Activated naive CD4-positive, alpha-beta T cell treated with anti-CD3 and anti-CD28 coated beads, Interleukin-2, amount 50 U/mL, for 72 hours (primary cell): ENCODE measurements around the gene ECM1. TPM values are rescaled to one million over a fixed set of nuclear protein-coding genes. Genes with fewer than 3 reads are reported as not detected.

Experiments used
- ATAC-seq, 2 donors: fragments of 150-1000 bp; cut with Tn5 transposase; 2 replicates each; pipeline ENCODE4 v1.10.0; 2021; ENCODE audit warnings: mild to moderate bottlenecking in 2 of 2, moderate library complexity in 2 of 2
- DNase-seq, 2 donors: peaks; one replicate each; pipeline ENCODE4 v3.0.0; 2021 to 2022; ENCODE audit warnings: low spot score in 2 of 2
- H3K27ac Mint-ChIP-seq, 2 donors: one replicate each; pipeline ENCODE4 v1.8.0; 2022; ENCODE audit warnings: mild to moderate bottlenecking in 2 of 2, mixed read lengths in 2 of 2
- H3K36me3 Mint-ChIP-seq, 2 donors: one replicate each; pipeline ENCODE4 v1.8.0; 2022; ENCODE audit warnings: mixed read lengths in 2 of 2
- H3K9me3 Mint-ChIP-seq, 2 donors: one replicate each; pipeline ENCODE4 v1.8.0; 2022; ENCODE audit warnings: mixed read lengths in 2 of 2
- total RNA-seq, 2 donors: library from RNA; stranded (reverse); gene quantifications; one replicate each; pipeline ENCODE4 v1.2.3, GENCODE V29; 2022

Gene ECM1
- total RNA-seq, 2 donors from 2014 or later, result 1.3 to 1.6 TPM

DNA sequence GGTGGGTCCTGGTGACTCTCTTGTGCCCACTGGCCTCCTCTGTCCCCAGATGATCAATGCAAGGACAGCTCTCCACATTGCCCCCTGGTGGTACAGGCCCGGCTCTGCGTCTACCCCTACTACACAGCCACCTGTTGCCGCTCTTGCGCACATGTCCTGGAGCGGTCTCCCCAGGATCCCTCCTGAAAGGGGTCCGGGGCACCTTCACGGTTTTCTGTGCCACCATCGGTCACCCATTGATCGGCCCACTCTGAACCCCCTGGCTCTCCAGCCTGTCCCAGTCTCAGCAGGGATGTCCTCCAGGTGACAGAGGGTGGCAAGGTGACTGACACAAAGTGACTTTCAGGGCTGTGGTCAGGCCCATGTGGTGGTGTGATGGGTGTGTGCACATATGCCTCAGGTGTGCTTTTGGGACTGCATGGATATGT is 52.1 kb downstream of the ECM1 start:
- DNase-seq (peak; percentile 76 to 86), ATAC-seq (peak in 1 of 2 donors; percentile 19)
- Mint-ChIP-seq H3K27ac (peak overlapping the region; percentile 68 to 100), H3K9me3 (no peaks in the 10 kb centered on the region), H3K36me3 (no peaks in the 10 kb centered on the region)

DNA sequence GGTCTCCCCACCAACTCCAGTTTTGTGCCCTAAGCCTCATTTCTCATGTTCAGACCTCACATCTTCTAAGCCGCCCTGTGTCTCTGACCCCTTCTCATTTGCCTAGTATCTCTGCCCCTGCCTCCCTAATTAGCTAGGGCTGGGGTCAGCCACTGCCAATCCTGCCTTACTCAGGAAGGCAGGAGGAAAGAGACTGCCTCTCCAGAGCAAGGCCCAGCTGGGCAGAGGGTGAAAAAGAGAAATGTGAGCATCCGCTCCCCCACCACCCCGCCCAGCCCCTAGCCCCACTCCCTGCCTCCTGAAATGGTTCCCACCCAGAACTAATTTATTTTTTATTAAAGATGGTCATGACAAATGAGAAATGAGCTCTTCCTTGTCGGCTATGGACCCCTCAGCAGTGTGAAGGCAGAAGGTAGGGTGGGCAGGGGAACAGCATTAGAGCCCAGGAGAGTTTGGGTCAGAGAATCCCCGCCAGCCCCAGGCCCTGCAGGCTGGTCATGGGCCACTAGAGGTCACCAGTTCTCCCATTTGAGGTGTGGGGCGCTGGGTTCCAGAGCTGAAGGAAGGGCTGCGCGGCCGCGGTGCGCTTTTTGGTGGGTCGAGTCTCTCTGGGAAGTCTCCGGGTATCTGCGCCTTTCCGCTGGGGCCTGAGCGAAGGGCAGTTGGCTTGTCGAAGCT is 52.8 kb downstream of the ECM1 start:
- peak; percentile 87 to 91 for DNase-seq
- no peaks in the 10 kb centered on the region for H3K36me3 Mint-ChIP-seq
- no peaks in the 10 kb centered on the region for H3K9me3 Mint-ChIP-seq
- peak; percentile 38 for ATAC-seq
- peak overlapping the region; percentile 100 for H3K27ac Mint-ChIP-seq

DNA sequence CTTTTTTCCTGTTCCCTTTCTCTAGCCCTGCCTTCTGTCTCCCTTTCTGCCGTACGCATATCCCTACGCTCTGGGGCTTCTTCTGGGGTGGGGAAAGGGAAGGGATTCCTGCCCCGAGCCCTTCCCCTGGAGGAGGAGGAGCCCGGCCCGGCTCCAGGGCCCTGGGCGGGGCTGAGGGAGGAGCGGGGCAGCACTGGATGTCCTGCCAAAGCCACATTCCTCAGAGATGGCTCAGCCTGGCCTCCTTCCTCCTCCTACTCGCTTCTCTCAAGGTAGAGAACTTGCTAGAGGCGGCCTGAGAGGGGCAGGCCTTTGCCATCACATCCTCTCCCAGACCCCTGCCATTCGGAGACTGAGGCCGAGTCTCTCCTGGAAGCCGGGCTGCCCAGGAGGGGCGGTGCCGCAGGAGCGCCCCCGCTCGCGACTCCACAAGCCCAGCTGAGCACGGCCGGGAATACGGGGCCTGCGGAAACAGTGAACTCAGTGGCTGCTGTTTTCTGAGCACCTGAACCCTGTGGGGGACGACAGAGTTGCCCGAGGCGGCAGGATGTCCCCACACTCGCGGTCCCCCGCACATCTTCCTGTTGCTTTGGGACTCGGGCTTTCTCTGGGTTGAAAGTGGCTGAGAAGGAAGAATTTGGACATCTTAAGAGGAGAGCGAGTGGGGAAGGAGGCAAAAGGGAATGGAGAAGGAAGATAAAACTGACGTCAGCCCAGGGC is 53.5 kb downstream of the ECM1 start:
- no peaks in the 10 kb centered on the region for H3K36me3 Mint-ChIP-seq
- DNase-seq (peak; percentile 73 to 85), ATAC-seq (peak; percentile 42 to 49)
- peak overlapping the region; percentile 100 for H3K27ac Mint-ChIP-seq
- H3K9me3 Mint-ChIP-seq, result no peaks in the 10 kb centered on the region

DNA sequence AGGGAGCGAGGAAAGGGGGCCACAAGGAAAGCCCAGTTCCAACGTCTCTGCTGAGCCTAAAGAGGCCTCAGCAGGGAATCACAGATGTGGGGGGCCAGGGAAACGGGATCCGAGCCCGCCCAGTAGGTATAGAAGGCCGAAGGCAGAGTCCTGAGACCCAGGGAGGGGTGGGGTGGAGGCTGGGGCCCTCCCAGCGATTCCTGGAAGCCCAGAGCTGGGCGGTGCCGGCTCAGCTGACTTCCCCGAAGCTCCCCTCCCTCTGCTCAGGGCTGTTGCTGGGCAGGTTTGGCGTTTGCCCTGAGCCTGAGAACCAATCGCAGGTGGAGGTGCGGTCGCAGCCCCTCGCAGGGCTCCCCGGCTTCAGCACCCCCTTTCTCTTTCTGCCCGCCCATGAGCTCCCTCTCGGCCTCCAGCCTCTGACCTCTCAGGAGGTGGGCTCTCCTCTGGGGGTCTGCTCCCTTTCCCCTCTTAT is 54.1 kb downstream of the ECM1 start:
- DNase-seq (peak; percentile 90), ATAC-seq (peak; percentile 58 to 60)
- Mint-ChIP-seq H3K9me3 (no peaks in the 10 kb centered on the region), H3K36me3 (peaks cover 0 to 1% of the 10 kb centered on the region in 2 donors), H3K27ac (peak overlapping the region; percentile 100)

DNA sequence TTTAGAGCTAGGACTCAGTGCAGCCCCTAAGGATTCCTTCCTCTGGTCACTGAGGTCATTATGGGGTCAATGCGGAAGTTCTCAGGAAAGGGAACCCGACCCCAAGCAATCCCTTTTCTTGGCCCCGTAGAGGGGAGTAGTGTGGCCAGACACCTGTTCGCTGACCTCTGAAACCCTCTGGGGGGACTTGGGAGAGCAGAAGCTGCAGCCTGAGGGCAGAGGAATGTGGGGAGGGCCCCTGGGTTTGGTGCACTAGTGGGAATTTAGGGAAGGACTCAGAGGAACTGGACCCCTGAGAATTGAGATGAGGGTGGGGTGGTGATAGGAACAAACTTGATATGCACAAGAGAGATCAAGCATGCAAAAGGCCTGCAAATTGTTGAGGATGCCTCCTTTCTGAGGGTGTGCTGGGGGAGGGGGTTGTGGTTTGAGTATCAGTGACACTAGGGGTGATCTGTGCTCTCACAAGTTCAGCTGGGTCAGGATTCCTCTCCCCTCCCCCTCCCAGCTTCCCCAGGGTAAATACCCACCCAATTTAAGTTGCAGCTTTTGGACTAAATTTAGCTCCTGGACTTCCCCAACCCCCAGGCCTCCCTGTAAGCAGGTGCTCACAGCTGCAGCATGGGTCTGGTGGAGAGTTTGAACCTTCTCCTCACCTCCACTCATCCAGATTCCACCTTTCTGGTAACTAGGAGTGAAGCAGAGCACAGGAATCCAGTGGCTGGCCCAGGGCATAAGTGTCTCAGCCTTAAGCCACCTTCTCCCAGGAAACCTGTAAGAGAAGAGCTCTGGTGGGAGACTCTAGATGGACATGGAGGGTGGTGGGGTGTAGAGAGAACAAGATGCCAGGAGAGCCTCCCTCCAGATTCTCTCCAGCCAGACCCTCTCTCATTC is 54.8 kb downstream of the ECM1 start:
- peaks cover 0 to 4% of the 10 kb centered on the region in 2 donors for H3K36me3 Mint-ChIP-seq
- ATAC-seq, result peak; percentile 29 to 36
- H3K27ac Mint-ChIP-seq, result peak overlapping the region; percentile 100
- peak; percentile 74 to 84 for DNase-seq
- H3K9me3 Mint-ChIP-seq, result no peaks in the 10 kb centered on the region

Other genes with a start within 250 kb of the ECM1 start
- 100 to 1,000 TPM; 103 to 116 TPM for gene APH1A, start 239.1 kb upstream of the ECM1 start, total RNA-seq
- 1 to 10 TPM in 1 of 2 donors, under 1 TPM in 1; 0.72 to 2.2 TPM for gene C1orf54, start 235.3 kb upstream of the ECM1 start, total RNA-seq
- gene CIART, start 225.6 kb upstream of the ECM1 start, total RNA-seq, result 1 to 10 TPM; 4.6 to 9.1 TPM
- 10 to 100 TPM; 70.7 to 94.2 TPM for gene MRPS21, start 214.2 kb upstream of the ECM1 start, total RNA-seq
- gene PRPF3, start 186.6 kb upstream of the ECM1 start, total RNA-seq, result 10 to 100 TPM; 79.0 to 92.0 TPM
- 10 to 100 TPM; 23.1 to 26.0 TPM for gene RPRD2, start 144.0 kb upstream of the ECM1 start, total RNA-seq
- gene TARS2, start 20.7 kb upstream of the ECM1 start, total RNA-seq, result 10 to 100 TPM; 48.7 to 56.4 TPM
- under 1 TPM; 0.66 to 0.89 TPM for gene FALEC, start 7.6 kb downstream of the ECM1 start, total RNA-seq
- gene ADAMTSL4, start 41.3 kb downstream of the ECM1 start, total RNA-seq, result 1 to 10 TPM in 1 of 2 donors, under 1 TPM in 1; 0.96 to 2.9 TPM
- gene MCL1, start 71.5 kb downstream of the ECM1 start, total RNA-seq, result 100 to 1,000 TPM; 277 to 307 TPM
- gene ENSA, start 121.5 kb downstream of the ECM1 start, total RNA-seq, result 100 to 1,000 TPM; 133 to 183 TPM
- 10 to 100 TPM; 15.8 to 20.9 TPM for gene GOLPH3L, start 189.0 kb downstream of the ECM1 start, total RNA-seq
- under 1 TPM in 1 of 2 donors, not detected in 1; 0.32 TPM for gene HORMAD1, start 212.8 kb downstream of the ECM1 start, total RNA-seq